GM20000 (cell line): ENCODE measurements around the gene IPO11.

ENCODE experiments used
- DNase-seq: peaks from one replicate; pipeline ENCODE4 v3.0.0; 2012; ENCODE audit warnings: low spot score
- CTCF ChIP-seq: IDR thresholded peaks from 2 replicates; pipeline ENCODE4 v1.5.1; 2012; ENCODE audit warnings: mild to moderate bottlenecking, control low read depth; ENCODE audit errors: extremely low read depth, missing control alignments

The IPO11 gene

GRCh38 chr5:62538017-62538942 lies 125.7 kb downstream of the IPO11 start:
- no peak for DNase-seq
- TF ChIP-seq CTCF: no peak

GRCh38 chr5:62542720-62543119 lies 130.2 kb downstream of the IPO11 start:
- no peak for DNase-seq

GRCh38 chr5:62547945-62548630 lies 135.5 kb downstream of the IPO11 start:
- DNase-seq: no peak

More at GRCh38 chr5:62542720-62543119, 130.2 kb downstream of the IPO11 start:
- TF ChIP-seq CTCF: no peak

GRCh38 chr5:62550103-62550502 lies 137.5 kb downstream of the IPO11 start:
- no peak for DNase-seq
- TF ChIP-seq CTCF: no peak

More at GRCh38 chr5:62547945-62548630, 135.5 kb downstream of the IPO11 start:
- TF ChIP-seq CTCF: no peak

- TF ChIP-seq CTCF: no peak
- DNase-seq: no peak
Observed at GRCh38 chr5:62555930-62556329, 143.4 kb downstream of the IPO11 start.

- no peak for DNase-seq
- no peak for TF ChIP-seq CTCF
Observed at GRCh38 chr5:62558941-62559340, 146.4 kb downstream of the IPO11 start.

- no peak for TF ChIP-seq CTCF
Observed at GRCh38 chr5:62560786-62561185, 148.2 kb downstream of the IPO11 start.

More at GRCh38 chr5:62560786-62561185, 148.2 kb downstream of the IPO11 start:
- no peak for DNase-seq
